GM21825 (cell line): Measurements from ENCODE around the gene ESYT2.
A peak's percentile ranks its signal among the peaks of the same experiment; 100 is the strongest.
"Not testable (repeated sequence)": the region's sequence is repeated elsewhere in the genome, so short reads cannot be mapped to it uniquely, and the experiment has no call there.

Source experiments
- ATAC-seq: cut with Tn5 transposase; IDR thresholded peaks from one replicate; pipeline ENCODE4 v1.9.1; 2021; ENCODE audit warnings: mild to moderate bottlenecking, moderate library complexity; ENCODE audit not compliant: unreplicated experiment

ESYT2 gene

DNA sequence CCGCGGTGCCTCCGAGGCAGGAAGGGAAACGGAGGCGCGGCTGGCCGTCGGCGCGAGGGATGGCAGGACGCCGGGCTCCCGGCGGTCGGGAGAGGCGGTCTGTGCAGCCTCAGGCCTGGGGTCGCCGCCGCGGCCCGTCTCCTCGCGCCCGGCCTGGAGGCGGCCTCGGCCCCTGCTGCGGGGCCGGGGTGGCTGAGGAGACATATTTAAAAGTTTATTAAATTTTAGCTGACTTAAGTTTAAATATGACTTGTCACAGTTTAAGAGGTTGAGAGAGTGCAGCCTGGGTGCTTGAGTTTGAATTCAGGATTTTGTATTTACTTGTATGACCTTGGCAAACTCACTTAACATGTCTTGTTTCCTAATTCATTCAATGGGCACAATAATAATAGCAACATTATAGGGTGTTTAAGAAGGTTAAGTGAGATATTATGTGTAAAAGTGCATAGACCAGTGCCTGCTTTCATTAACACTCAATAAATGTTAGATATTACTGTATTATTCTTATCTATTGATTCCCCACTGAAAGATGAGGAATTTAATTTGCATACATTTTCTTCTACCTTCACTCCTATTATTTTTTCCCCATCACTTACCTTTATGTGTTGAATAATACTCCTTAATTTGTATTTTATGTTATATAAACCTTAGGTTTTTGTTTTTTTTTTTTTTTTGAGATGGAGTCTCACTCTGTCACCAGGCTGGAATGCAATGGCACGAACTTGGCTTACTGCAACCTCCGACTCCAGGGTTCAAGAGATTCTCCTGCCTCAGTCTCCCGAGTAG, 27.8 kb upstream of the ESYT2 start:
- no peak for ATAC-seq

- no peak for ATAC-seq
Observed at GRCh38 chr7:158854681-158855081, 25.4 kb upstream of the ESYT2 start.

DNA sequence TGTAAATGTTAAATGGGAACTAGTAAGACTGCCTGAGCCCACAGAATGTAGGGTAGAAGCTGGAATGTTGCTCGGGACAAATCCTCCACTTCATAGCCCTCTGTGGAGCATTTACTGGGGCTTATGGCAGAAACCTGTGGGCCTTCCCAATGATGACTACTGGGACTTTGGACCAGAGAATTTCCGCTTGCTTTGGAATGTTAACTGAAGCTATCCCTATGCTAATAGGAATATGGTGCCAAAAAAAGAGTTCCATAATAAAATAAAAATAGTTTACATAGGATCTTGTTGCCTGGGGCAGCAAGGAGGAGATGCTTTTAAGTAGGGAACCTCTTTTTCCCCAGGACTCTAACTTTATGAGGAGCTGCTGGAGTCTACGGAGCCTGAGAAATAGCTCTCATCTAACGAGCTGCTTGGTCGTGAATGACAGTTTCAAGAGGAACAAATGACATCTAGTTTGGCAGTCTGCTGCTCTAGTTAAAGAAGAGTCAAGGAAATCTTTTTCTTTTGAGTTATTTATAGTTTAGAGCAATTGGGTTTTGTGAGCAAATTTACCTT, 21.3 kb upstream of the ESYT2 start:
- no peak for ATAC-seq

GRCh38 chr7:158849768-158850544, 20.6 kb upstream of the ESYT2 start:
- no peak for ATAC-seq

- no peak for ATAC-seq
Observed at GRCh38 chr7:158849442-158849767, 20.1 kb upstream of the ESYT2 start.

GRCh38 chr7:158847451-158847866, 18.1 kb upstream of the ESYT2 start:
- no peak for ATAC-seq

GRCh38 chr7:158846304-158846703, 17.0 kb upstream of the ESYT2 start:
- no peak for ATAC-seq

DNA sequence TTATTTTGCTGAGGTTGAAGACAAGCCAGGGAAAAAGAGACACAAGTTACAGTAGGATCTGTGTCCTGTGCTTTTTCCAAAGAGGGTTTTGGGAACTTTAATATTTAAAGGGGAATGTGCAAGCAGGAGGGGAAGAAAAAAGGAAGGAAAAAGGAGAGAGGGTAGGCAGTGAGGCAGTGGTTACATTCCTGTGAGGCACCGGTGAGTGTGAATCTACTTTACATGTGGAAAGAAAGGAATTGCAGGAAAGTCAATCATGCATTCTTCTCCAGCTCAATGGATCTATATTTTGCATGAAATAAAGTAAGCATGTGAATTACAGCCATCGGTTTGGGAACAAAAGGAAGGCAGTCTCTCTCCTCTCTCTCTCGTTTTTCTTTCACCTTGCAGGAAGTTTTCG, 14.5 kb upstream of the ESYT2 start:
- ATAC-seq, result no peak

DNA sequence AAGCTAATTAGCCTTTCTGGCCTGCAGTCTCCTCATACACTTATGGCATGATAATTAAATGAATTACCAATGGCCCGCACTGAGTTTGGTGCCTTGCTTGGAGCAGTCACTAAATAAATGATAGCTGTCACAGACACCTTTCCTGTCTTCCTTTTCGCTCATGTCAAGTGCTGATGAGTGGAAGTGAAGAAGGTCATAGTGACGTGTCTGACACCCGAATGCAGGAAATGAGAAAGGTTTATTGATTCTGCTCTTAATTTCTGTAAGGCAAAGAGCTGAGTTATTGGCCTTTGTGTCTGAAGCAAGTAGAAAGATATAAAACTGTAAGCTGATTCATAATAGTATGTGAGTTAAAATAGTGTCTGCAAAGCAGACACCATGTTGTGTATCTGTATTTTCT, 13.2 kb upstream of the ESYT2 start:
- ATAC-seq, result no peak

DNA sequence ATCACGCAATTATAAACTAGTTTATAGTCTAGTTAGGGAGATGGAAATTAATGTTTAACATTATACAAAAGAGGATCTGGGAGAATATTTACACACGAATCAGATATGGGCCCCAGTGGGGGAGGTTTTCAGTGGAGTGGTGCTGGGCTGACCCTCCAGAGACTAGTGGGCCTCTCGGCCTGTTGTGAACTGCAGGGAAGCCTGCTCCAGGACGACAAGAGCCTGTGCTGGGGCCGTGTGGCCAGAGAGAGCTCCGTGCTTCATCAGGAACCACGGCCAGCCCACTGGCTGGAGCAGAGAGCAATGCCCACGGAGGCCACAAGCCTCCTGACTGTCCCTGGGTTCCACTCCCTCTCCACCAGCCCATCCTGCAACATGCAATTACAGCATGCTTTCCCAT, 11.3 kb upstream of the ESYT2 start:
- ATAC-seq, result no peak

DNA sequence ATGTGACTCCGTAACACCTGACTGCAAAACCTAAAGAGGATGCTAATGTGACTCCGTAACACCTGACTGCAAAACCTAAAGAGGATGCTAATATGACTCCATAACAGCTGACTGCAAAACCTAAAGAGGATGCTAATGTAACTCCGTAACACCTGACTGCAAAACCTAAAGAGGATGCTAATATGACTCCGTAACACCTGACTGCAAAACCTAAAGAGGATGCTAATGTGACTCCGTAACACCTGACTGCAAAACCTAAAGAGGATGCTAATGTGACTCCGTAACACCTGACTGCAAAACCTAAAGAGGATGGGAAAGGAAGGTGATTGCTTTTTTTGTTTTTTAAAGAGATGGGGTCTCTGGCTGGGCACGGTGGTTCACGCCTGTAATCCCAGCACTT, 9.9 kb upstream of the ESYT2 start:
- ATAC-seq, result not testable (repeated sequence)

- no peak for ATAC-seq
Observed at GRCh38 chr7:158837790-158838637, 8.7 kb upstream of the ESYT2 start.

DNA sequence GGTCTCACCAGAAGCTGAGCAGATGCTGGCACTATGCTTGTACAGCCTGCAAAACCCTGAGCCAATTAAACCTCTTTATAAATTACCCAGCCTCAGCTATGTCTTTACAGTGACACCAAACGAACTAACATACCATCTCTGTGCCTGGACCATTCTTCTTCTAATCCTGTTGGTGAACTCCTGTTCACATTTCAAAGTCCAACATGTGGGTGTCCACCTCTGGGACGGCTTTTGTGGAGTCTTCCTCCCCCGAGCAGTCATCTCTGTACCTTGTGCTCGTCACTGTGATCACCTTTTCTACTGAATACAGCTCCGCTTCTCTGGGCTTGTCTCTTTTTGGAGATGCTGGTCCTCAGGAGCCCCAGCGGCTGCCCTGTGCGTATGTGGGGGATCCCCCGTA, 7.4 kb upstream of the ESYT2 start:
- ATAC-seq, result no peak

DNA sequence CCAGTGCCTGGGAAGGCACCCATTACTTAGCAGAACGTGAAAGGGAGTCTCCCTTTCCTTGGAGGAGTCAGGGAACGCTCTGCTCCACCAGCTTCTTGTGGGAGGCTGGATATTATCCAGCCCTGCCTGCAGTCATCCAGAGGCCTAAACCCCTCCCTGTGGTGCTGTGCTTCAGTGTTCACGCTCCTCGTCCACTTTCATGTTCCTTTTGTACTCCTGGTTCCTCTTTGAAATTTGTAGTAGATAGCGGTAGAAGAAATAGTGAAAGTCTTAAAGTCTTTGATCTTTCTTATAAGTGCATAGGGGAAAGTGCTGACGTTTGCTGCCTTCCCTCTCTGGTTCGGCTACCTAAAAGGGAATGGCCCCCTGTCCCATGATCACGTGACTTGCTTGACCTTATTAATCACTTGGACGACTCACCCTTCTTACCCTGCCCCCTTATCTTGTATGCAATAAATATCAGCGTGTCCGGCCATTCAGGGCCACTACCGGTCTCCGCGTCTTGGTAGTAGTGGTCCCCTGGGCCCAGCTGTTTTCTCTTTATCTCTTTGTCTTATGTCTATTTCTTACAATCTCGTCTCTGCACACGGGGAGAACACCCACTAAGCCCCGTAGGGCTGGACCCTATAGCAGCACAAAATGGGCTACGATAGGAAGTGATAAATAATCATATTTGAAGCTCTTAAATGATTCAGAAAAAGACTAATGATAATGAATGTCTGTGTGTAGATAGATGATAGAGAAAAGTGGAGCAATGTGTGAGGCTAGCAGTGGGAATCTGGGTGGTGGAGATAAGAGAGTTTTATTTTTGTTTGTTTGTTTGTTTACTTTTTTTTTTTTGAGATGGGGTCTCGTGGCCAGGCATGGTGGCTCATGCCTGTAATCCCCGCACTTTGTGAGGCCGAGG, 5.8 kb upstream of the ESYT2 start:
- no peak for ATAC-seq

DNA sequence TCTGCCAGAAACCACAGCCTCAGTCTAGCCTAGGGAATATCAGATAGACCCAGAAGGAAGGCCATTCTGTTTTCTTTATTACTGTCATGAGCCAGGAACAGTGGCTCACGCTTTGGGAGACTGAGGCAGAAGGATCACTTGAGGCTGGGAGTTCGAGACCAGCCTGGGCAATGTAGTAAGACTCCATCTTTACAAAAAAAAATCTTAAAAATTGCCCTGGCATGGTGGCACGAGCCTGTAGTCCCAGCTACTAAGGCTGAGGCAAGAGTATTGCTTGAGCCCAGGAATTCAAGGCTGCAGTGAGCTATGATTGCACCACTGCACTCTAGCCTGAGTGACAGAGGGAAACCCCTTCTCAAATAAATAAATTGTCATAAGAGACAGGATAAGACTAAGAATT, 3.7 kb upstream of the ESYT2 start:
- no peak for ATAC-seq

- no peak for ATAC-seq
Observed at GRCh38 chr7:158831738-158832091, 2.4 kb upstream of the ESYT2 start.

- no peak for ATAC-seq
Observed at GRCh38 chr7:158830211-158830723, 958 bp upstream of the ESYT2 start.

GRCh38 chr7:158829021-158829341, 328 bp downstream of the ESYT2 start:
- ATAC-seq, result peak; percentile 45

GRCh38 chr7:158828133-158829020, 932 bp downstream of the ESYT2 start:
- no peak for ATAC-seq
